Measurements from ENCODE around the gene CCR7.

The CCR7 gene

DNA sequence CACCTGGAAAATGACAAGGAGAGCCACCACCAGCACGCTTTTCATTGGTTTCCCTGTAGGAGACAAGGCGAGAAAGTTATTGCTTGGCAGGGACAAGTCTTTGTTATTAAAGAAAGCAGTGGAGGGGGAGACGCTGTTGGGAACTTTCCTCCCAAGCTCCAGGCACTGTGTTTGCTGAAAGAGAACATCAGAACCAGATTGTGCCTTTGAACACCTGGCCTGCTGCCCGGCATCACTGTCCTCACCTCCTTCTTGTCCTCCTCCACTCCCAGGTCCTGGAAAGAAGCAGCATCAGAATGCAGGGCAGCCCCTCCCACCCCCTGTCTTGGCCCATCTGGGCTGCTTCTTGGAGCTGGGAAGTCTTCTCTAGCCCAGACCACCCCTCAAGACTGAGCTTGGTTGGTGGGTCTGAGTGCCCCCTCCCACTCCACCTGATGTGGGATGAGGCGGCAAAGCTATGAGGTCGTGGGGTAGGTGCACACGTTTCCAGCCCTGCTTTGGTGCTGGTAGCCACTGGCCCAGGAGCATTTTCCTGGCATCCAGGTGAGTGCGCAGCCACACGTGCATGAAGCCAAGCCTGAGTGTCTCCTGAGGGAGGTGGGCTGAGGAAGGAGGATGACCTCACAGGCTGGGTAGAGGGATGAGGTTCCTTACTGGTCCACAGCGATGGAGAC is 6.2 kb downstream of the CCR7 start:
- Histone ChIP-seq H3K27me3 (ENCODE audit: control insufficient read depth in 1 of 2, insufficient read depth in 2 of 2, low read length in 2 of 2) (no peaks in the 10 kb centered on the region), H3K4me3 (ENCODE audit: low read depth in 1 of 2, low read length in 2 of 2) (no peak overlapping the region), H3K9me3 (ENCODE audit: low read length) (no peaks in the 10 kb centered on the region), H3K4me1 (ENCODE audit: insufficient read depth, low read length) (peaks cover 52% of the 10 kb centered on the region), H3K9ac (ENCODE audit: low read length) (no peak overlapping the region), H3K36me3 (ENCODE audit: insufficient read depth, low read length) (no peaks in the 10 kb centered on the region), H3K27ac (ENCODE audit: low read depth, low read length) (peak overlapping the region; percentile 27)

DNA sequence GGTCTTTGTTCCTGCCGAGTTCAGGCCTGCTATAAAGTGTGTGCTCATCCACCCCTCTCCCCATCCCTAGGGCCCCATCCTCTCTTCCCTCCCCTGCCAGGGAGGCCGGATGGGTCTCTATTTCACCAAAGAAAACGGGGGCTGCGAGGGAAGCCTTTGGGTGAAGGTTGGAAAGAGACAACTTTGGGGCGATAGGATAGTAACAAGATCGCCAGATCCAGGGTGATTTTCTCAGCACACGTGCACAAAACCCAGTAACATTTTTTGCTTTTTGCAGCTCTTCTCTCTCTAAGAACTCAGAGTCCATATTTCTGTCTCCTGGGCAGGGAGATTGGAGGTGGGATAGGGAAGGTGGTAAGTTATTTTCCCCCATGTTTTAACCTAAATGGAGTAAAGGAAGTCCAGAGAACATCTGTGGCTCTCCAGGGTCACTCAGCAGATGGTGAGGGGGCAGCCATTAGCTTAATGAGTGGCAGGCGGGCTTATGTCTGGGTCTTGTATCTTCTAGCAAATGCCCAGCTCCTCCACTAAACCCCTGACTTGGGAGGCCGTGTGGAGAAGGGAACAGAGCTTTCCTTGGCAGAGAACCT is 6.9 kb downstream of the CCR7 start:
- no peak overlapping the region for H3K27ac ChIP-seq (ENCODE audit: low read depth, low read length)

DNA sequence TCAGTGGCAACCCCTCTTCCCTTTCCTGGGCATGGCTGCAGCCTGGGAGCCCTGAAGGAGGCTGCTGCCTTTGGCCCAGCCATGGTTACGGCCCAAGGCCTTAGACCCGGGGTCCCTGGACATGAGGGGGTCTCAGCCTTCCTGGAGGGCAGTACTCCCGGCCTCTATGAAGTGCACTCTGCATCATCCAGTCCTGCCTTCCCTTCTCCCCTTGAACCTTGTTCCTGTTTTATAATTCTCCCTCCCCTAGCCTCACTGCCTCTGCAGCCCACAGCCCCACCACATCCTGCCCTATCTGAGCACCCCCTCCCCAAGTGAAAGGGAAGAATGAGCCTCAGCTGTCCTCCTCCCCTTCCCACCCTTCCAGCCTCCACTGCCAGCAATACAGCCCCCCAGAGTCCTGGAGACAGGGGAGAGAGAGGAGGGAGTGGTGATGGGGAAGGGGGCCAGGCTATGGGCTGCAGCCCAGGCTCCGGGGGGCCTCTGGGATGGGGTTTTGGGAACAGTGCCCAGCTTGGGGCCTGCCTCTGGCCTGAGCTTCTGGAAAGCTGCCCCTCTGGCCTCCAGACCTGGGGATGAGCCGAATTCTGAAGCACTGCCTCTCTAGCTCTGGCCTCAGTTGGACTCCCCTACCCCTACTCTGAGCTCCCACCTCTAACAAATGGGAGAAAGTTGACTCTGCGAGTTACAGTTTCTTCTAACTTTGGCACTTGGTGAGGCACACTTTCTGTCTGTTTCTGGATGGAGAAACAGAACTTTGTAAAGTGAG is 7.6 kb downstream of the CCR7 start:
- Histone ChIP-seq H3K9ac (ENCODE audit: low read length) (no peak overlapping the region), H3K36me3 (ENCODE audit: insufficient read depth, low read length) (no peaks in the 10 kb centered on the region), H3K4me3 (ENCODE audit: low read depth in 1 of 2, low read length in 2 of 2) (no peak overlapping the region), H3K4me1 (ENCODE audit: insufficient read depth, low read length) (peaks cover 65% of the 10 kb centered on the region), H3K27me3 (ENCODE audit: control insufficient read depth in 1 of 2, insufficient read depth in 2 of 2, low read length in 2 of 2) (no peaks in the 10 kb centered on the region), H3K9me3 (ENCODE audit: low read length) (no peaks in the 10 kb centered on the region), H3K27ac (ENCODE audit: low read depth, low read length) (no peak overlapping the region)

More for the DNA sequence above, 6.9 kb downstream of the CCR7 start:
- no peaks in the 10 kb centered on the region for H3K36me3 ChIP-seq (ENCODE audit: insufficient read depth, low read length)
- peaks cover 58% of the 10 kb centered on the region for H3K4me1 ChIP-seq (ENCODE audit: insufficient read depth, low read length)
- no peaks in the 10 kb centered on the region for H3K9me3 ChIP-seq (ENCODE audit: low read length)
- no peaks in the 10 kb centered on the region for H3K27me3 ChIP-seq (ENCODE audit: control insufficient read depth in 1 of 2, insufficient read depth in 2 of 2, low read length in 2 of 2)
- no peak overlapping the region for H3K9ac ChIP-seq (ENCODE audit: low read length)
- H3K4me3 ChIP-seq (ENCODE audit: low read depth in 1 of 2, low read length in 2 of 2) = no peak overlapping the region

DNA sequence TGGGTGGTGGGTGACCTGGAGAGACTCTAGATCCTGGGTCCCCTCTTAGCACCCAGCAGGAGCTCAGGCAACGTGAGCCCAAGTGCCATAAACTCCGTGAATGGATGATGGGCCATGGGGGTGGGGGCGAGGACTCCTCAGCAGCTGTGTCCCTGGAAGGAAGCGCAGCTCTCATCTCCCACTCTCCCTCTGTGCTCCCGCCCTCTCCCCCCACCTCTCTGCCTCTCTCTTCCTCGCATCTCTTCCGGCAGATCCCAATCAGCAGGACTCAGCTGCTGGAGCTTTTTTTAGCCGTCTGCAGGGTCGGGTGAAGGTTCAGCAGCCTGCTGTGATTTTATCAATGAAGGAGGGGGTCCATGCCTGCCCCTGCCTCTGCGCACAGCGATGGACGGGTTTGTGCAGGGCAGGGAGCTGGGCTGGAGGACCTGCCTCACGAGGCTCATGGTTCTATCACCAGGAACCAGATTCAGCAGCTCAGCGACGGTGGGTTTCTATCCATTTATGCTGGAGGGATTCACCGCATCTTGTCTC is 8.3 kb downstream of the CCR7 start:
- Histone ChIP-seq H3K9me3 (ENCODE audit: low read length) (no peaks in the 10 kb centered on the region), H3K4me1 (ENCODE audit: insufficient read depth, low read length) (peaks cover 72% of the 10 kb centered on the region), H3K27me3 (ENCODE audit: control insufficient read depth in 1 of 2, insufficient read depth in 2 of 2, low read length in 2 of 2) (no peaks in the 10 kb centered on the region), H3K9ac (ENCODE audit: low read length) (no peak overlapping the region), H3K4me3 (ENCODE audit: low read depth in 1 of 2, low read length in 2 of 2) (no peak overlapping the region), H3K36me3 (ENCODE audit: insufficient read depth, low read length) (no peaks in the 10 kb centered on the region), H3K27ac (ENCODE audit: low read depth, low read length) (peak overlapping the region; percentile 3)

DNA sequence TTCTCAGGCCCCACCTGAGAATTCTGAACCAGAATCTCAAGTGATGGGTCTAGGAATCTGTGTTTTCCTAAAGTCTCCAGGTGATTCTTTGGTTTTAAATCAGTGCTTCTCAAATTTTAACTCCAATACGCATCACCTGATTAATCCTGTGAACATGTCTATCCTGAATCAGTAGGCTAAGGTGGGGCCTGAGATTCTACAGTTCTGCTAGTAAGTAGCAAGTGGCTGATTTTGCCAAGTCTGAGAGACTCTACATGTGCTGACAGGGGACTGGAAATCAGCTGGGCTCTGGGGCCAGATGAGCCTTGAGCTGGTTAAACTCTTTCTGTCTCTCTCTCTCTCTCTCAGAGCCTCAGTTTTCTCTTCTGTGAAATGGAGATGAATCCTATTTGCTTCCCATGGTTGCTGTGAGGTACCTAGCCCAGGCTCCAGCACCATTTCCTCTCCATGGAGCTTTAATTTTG is 9.0 kb downstream of the CCR7 start:
- Histone ChIP-seq H3K27me3 (ENCODE audit: control insufficient read depth in 1 of 2, insufficient read depth in 2 of 2, low read length in 2 of 2) (no peaks in the 10 kb centered on the region), H3K4me3 (ENCODE audit: low read depth in 1 of 2, low read length in 2 of 2) (no peak overlapping the region), H3K4me1 (ENCODE audit: insufficient read depth, low read length) (peaks cover 79% of the 10 kb centered on the region), H3K36me3 (ENCODE audit: insufficient read depth, low read length) (no peaks in the 10 kb centered on the region), H3K9ac (ENCODE audit: low read length) (no peak overlapping the region), H3K9me3 (ENCODE audit: low read length) (no peaks in the 10 kb centered on the region), H3K27ac (ENCODE audit: low read depth, low read length) (no peak overlapping the region)

DNA sequence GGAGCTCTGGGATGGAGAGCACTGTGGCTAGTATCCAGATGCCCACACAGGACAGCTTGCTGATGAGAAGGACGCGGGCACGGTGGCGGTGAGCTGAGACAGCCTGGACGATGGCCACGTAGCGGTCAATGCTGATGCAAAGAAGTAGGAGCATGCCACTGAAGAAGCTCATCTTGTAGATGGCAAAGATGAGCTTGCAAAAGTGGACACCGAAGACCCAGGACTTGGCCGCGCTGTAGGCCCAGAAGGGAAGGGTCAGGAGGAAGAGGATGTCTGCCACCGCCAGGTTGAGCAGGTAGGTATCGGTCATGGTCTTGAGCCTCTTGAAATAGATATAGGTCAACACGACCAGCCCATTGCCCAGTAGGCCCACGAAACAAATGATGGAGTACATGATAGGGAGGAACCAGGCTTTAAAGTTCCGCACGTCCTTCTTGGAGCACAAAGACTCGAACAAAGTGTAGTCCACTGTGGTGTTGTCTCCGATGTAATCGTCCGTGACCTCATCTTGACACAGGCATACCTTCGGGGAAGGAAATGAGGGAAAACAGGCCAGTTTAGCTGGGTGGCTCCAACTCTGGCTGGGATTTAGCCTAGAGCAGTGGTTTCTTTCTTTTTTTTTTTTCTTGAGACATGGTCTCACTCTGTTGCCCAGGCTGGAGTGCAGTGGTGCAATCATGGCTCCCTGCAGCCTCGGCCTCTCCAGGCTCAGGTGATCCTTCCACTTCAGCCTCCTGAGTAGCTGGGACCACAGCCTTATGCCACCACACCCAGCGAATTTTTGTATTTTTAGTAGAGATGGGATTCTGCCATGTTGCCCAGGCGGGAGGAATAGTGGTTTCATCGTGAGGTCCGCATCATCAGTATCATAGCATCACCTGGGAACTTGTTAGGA is 9.7 kb downstream of the CCR7 start:
- Histone ChIP-seq H3K4me3 (ENCODE audit: low read depth in 1 of 2, low read length in 2 of 2) (no peak overlapping the region), H3K27ac (ENCODE audit: low read depth, low read length) (no peak overlapping the region), H3K9me3 (ENCODE audit: low read length) (no peaks in the 10 kb centered on the region), H3K9ac (ENCODE audit: low read length) (no peak overlapping the region), H3K36me3 (ENCODE audit: insufficient read depth, low read length) (no peaks in the 10 kb centered on the region), H3K4me1 (ENCODE audit: insufficient read depth, low read length) (peaks cover 82% of the 10 kb centered on the region), H3K27me3 (ENCODE audit: control insufficient read depth in 1 of 2, insufficient read depth in 2 of 2, low read length in 2 of 2) (no peaks in the 10 kb centered on the region)

DNA sequence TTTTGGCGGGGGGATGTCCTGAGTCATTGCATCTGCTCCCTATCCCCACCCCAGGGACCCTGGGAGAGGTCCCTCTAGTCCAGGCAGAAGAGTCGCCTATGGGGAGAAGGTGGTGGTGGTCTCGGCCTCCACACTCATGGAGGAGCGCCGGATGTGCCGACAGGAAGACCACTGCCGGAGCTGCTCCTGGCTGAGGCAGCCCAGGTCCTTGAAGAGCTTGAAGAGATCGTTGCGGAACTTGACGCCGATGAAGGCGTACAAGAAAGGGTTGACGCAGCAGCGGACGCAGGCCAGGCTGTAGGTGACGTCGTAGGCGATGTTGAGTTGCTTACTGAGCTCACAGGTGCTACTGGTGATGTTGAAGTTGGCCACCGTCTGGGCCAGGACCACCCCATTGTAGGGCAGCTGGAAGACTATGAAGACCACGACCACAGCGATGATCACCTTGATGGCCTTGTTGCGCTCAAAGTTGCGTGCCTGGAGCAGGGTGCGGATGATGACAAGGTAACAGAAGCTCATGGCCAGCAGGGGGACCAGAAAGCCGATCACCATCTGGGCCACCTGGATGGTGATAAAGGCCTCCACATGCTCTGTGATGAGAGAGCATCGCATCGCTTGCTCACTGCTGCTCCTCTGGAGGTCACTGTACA is 10.5 kb downstream of the CCR7 start:
- Histone ChIP-seq H3K9ac (ENCODE audit: low read length) (no peak overlapping the region), H3K4me1 (ENCODE audit: insufficient read depth, low read length) (peaks cover 81% of the 10 kb centered on the region), H3K9me3 (ENCODE audit: low read length) (no peaks in the 10 kb centered on the region), H3K27me3 (ENCODE audit: control insufficient read depth in 1 of 2, insufficient read depth in 2 of 2, low read length in 2 of 2) (no peaks in the 10 kb centered on the region), H3K27ac (ENCODE audit: low read depth, low read length) (no peak overlapping the region), H3K36me3 (ENCODE audit: insufficient read depth, low read length) (no peaks in the 10 kb centered on the region), H3K4me3 (ENCODE audit: low read depth in 1 of 2, low read length in 2 of 2) (no peak overlapping the region)

DNA sequence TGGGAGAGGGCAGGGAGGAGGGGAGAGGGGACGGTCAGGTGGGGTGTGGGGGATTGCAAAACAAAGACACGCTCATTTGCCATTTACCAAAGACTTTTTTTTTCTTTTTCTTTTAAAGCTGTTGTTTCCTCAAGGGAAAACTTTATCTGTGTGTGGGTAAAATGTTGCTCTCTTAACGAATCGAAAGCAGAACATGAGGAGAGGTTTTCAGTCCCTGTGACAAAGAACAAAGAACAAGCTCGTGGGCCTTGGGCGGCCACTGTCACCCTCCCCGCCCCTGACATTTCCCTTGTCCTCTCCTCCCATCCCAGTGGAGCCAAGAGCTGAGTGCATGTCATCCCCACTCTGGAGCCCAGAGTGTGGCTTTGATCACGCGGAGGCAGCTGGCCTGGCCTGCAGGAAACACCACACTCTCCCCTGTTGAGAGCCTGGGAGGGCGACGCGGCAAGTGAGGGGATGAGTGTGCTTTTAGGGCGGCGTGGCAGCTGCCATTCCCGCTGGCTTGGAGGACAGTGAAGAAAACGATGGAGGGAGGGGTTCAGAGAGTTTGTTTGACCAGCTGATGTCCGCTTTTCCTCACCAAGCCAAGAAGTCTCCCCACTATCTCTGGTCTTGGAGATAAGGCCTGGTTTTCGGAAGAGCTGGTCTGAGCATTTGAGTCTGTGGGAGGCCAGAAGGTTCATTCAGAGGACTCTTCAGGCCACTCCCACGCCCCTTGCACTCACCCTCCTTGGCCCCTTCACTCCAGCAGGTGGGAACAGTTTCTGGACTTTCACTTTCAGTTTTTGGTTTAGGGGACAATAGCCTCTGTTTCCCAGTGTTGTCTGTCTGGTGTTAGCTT is 11.4 kb downstream of the CCR7 start:
- no peaks in the 10 kb centered on the region for H3K27me3 ChIP-seq (ENCODE audit: control insufficient read depth in 1 of 2, insufficient read depth in 2 of 2, low read length in 2 of 2)
- H3K4me1 ChIP-seq (ENCODE audit: insufficient read depth, low read length) = peaks cover 81% of the 10 kb centered on the region
- no peak overlapping the region for H3K4me3 ChIP-seq (ENCODE audit: low read depth in 1 of 2, low read length in 2 of 2)
- H3K9ac ChIP-seq (ENCODE audit: low read length) = no peak overlapping the region
- H3K9me3 ChIP-seq (ENCODE audit: low read length) = no peaks in the 10 kb centered on the region
- H3K36me3 ChIP-seq (ENCODE audit: insufficient read depth, low read length) = no peaks in the 10 kb centered on the region
- H3K27ac ChIP-seq (ENCODE audit: low read depth, low read length) = peak overlapping the region; percentile 89

DNA sequence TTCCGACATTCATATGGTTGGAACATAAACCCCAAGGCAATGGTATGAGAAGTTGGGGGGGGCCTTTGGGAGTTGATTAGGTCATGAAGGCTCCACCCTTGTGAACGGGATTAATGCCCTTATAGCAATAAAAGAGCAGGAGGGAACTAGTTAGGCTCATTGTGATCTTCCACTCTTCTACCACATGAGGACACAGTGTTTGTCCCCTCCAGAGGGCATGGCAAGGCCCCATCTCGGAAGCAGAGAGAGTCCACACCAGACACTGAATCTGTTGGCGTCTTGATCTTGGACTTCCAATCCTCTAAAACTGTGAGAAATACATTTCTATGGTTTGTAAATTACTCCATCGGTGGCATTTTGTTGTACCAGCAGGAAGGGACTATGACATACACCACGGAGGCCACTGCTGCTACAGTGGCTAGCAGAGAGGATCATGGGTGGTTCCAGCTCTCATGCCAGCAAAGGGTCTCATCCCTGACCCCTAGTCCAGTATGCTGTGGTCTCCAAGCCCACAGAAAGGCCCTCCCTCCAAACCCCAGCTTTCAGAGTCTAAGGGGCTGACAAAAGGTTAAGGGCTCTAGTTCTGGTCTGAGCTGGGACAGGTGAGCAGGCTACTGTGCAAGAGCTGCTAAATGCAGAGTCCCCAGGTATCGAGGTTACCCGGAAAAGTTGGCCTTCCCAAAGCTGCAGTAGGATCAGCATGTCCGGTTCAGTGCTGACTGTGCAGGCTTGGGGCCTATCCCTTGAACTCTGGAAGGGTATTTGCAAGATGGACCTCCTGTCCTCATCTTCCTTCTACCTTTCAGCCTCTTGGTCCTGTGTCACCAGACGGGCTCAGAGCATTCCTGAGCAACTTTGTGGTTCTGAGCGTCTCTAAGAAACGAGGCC is 12.2 kb downstream of the CCR7 start:
- H3K4me3 ChIP-seq (ENCODE audit: low read depth in 1 of 2, low read length in 2 of 2) = no peak overlapping the region
- H3K9me3 ChIP-seq (ENCODE audit: low read length) = no peaks in the 10 kb centered on the region
- no peaks in the 10 kb centered on the region for H3K27me3 ChIP-seq (ENCODE audit: control insufficient read depth in 1 of 2, insufficient read depth in 2 of 2, low read length in 2 of 2)
- H3K27ac ChIP-seq (ENCODE audit: low read depth, low read length) = peak overlapping the region; percentile 89
- peaks cover 80% of the 10 kb centered on the region for H3K4me1 ChIP-seq (ENCODE audit: insufficient read depth, low read length)
- H3K9ac ChIP-seq (ENCODE audit: low read length) = no peak overlapping the region
- no peaks in the 10 kb centered on the region for H3K36me3 ChIP-seq (ENCODE audit: insufficient read depth, low read length)
